HG03575 (cell line): ENCODE measurements around the gene LRRC49.
"Not testable (repeated sequence)": the region's sequence is repeated elsewhere in the genome, so short reads cannot be mapped to it uniquely, and the experiment has no call there.

Experiments used
- ATAC-seq: cut with Tn5 transposase; IDR thresholded peaks from one replicate; pipeline ENCODE4 v1.9.1; 2021; ENCODE audit not compliant: unreplicated experiment, insufficient number of reproducible peaks, low FRiP score; ENCODE audit errors: extremely low read depth

Gene LRRC49

GRCh38 chr15:70866982-70867641, 25.5 kb upstream of the LRRC49 start:
- ATAC-seq: no peak

DNA sequence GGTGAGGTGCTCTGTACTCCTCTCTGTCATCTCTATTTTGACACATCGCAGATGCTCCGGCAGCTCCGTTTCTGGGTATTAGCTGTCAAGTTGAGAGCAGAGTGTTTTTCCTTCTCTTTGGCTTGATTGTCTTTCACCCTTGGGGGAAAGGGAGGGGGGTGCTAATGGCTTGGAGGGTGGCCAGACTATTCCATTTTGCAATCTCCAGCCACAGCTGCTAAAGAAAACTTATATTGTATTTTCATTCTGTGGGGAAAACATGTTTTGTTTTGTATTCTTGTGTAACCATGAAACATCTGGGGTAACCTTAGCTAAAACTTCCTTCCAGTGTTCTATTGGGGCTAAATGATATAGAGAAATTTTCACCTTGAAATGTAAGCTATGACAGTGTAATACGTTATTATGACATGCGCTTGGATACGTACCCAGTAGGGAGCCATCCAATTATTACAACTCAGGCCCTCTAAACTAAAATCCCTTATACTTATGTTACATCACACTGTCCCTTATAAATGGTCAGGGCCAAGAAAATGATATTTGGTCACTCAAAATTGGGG, 24.6 kb upstream of the LRRC49 start:
- no peak for ATAC-seq

DNA sequence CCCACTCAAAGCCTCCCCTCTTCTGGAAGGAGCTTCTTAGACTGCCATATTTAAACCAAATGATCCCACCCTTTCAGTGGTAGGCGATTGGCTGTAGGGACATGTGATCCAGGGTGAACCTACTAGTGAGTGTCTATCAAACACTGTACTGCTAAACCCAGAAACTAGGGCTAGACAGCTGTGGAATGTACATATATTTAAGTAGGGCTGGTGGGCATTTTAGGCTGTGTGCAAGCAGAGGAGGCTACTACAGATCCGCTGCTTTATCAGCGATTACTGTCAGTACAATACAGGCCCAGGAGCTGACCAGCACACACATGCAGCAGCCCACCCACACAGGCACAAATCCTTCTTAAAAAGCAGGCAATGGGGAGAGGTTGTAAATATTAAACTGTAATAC, 23.3 kb upstream of the LRRC49 start:
- no peak for ATAC-seq

DNA sequence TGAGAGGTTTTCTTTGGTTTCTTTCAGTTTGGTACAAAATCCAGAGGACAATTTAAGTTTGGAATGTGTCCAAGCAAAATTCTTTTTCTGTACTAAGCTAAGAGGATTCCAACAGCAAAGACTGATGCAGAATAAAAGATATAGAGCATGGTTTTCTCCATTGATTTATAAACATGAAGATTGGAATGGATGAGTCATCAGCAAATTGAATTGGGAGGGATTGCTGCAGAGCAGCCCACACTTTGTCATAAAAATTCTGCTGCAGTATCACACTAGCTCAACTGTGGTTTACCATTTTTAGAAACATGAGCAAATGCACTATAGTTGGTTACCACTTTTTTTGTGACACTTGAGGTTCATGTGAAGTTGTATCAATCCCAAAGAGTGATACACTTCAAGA, 22.6 kb upstream of the LRRC49 start:
- ATAC-seq: no peak

- not testable (repeated sequence) for ATAC-seq
Observed at GRCh38 chr15:70871490-70871889, 21.1 kb upstream of the LRRC49 start.

- no peak for ATAC-seq
Observed at GRCh38 chr15:70873232-70874054, 19.2 kb upstream of the LRRC49 start.

GRCh38 chr15:70875001-70875782, 17.4 kb upstream of the LRRC49 start:
- ATAC-seq: no peak

DNA sequence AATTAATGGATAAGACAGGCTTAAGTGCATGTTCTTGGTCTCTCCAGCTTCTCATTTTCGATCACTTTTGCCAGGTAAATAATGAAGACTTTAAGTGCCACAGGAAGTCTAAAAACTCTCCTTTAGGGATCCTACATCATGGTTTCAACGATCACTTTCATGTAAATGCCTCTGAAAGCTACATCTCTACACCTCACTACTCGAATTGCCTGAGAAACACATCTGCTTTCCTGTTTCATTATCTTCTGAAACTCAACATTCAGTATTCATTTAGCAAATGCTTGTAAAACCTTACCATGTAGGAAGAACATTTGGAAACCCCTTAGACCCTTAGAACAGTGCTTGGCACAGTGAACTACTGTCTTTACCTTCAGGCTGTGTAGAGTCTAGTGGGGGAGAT, 16.6 kb upstream of the LRRC49 start:
- no peak for ATAC-seq

DNA sequence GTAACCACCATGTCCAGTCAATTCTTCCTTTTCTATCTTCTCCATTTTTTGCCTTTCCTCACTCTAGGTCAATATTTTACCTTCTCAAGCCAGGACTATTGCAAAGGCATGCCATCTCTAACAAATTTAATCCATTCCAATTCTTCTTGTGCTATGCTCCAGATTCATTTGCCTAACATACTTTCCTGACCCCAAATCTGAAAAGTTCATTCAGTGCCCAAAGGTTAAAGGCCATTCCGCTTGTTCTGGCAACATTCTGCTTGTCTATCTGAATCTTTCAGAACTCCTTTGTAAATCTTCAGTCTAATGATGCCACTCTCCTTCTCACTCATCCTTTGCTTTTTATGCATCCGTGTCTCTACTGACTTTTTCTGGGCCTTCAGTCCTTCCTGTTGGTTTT, 15.9 kb upstream of the LRRC49 start:
- no peak for ATAC-seq

GRCh38 chr15:70879401-70879800, 13.2 kb upstream of the LRRC49 start:
- ATAC-seq: no peak

GRCh38 chr15:70880781-70881180, 11.8 kb upstream of the LRRC49 start:
- no peak for ATAC-seq

DNA sequence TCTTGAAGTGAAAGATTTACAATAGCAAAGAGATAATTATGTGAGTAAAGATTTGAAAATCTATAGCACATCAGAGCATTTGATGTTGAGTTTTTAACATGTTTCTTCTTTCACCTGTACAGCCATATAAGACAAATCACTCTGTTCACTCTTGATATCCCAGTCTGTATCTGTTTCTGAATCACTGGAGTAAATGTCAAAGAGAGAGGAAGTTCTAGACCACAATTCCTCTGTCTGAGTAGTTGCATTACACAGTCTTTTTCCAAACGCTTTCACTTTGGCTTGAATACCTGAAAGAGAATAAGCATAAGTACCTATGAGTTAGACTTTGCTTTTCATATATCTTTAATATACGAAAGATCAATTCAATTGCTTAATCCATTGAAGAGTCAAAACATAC, 10.3 kb upstream of the LRRC49 start:
- ATAC-seq: no peak

DNA sequence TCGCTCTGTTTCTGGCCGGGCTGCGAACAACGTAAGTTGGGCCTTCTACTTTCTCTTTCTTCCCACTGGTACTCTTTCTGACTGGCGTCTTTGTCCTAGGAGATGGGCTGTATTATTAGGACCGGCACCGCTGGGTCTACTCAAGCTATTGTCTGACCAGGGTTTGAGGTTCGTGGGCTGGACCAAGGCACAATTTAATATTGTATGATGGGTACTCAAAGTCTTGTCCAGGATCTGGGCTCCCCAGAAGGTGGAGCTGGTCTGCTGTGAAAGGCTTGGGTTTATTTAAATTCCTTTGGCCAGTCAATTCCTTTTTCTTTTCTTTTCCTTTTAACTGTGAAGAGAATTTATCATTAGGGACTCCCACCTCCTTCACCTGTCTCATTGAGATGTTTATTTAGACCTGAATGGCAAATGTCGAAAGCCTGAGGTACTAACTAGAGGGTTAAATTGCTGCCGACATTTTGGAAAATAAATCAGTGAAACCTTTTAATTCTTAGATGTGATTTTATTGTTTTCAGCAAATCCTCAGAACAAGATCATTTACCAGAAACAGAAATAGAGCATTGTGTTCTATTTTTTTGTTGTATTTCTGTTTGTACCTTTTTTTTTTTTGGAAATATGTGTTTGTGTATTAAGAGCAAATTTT, 410 bp downstream of the LRRC49 start:
- no peak for ATAC-seq

DNA sequence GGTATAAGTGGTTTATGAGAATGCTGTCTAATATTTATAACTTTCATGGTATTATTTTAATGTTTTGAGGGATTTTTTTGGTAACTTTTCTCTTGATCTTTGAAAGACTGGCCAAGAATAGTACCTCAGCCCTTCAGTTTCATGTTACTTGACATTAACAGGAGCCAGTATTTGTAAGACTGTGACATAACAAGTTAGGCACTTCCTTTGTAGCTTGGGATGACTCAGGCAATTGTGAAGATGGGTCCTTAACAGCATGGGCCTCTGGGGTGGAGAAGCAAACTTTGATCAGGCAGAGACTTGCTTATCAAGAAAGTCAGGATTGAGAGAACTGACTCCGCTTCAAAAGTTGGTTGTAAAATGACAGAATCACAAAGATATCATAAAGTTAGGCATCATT, 9.5 kb downstream of the LRRC49 start:
- no peak for ATAC-seq

DNA sequence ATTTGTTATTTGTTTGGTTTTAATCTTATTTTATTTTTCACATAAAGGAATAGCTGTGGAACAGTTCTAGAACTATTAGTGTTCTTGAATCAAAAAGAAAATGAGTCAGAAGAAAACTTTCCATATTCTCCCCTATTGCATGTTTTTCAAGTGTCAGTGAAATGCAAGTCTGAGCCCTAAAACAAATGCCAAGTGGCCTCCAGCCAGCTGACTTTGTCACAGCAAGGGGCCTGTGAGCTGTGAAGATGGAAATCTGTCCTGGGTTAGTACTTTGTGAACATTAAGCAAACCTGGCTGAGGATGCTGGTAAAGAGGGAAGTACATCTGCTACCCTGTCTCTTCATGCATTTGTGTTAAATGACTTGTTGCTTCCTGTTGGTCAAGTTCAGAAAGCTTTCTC, 14.2 kb downstream of the LRRC49 start:
- ATAC-seq: no peak

- no peak for ATAC-seq
Observed at GRCh38 chr15:70907784-70908471, 15.3 kb downstream of the LRRC49 start.

- ATAC-seq: no peak
Observed at GRCh38 chr15:70910958-70911357, 18.3 kb downstream of the LRRC49 start.

DNA sequence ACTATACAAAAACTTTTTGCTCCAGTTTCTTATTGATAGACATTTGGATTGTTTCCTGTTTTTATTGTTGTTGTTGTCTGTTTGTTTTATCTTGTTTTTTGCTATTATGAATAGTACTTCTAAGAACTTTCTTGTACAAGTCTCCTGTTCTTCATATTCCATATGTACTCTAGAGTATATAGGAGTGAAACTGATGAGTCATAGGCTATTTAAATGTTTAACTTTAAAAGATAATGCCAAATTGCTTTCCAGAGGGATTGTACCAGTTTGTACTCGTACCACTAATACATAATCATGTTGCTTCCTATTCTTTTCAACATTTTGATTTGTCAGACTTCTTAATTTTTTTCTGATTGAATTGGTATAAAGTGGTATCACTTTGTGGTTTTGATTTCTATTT, 19.6 kb downstream of the LRRC49 start:
- ATAC-seq: no peak

- ATAC-seq: no peak
Observed at GRCh38 chr15:70916531-70916930, 23.9 kb downstream of the LRRC49 start.
